ENCODE measurements around the gene SRGAP1.
"Not testable (repeated sequence)": the region's sequence is repeated elsewhere in the genome, so short reads cannot be mapped to it uniquely, and the experiment has no call there.

Gene SRGAP1

GRCh38 chr12:64018116-64018515 lies 173.6 kb downstream of the SRGAP1 start:
- DNase-seq = not testable (repeated sequence)

- no peak for DNase-seq
Observed at GRCh38 chr12:64018524-64018923, 174.0 kb downstream of the SRGAP1 start.

- DNase-seq = no peak
Observed at GRCh38 chr12:64019101-64019500, 174.6 kb downstream of the SRGAP1 start.

GRCh38 chr12:64019654-64020053 lies 175.2 kb downstream of the SRGAP1 start:
- DNase-seq = no peak

GRCh38 chr12:64025174-64025958 lies 180.9 kb downstream of the SRGAP1 start:
- no peak for DNase-seq

GRCh38 chr12:64027311-64027710 lies 182.8 kb downstream of the SRGAP1 start:
- DNase-seq = no peak

GRCh38 chr12:64028541-64028940 lies 184.0 kb downstream of the SRGAP1 start:
- DNase-seq = no peak

GRCh38 chr12:64029013-64029857 lies 184.7 kb downstream of the SRGAP1 start:
- DNase-seq = no peak

GRCh38 chr12:64030155-64030554 lies 185.7 kb downstream of the SRGAP1 start:
- no peak for DNase-seq

GRCh38 chr12:64034056-64034455 lies 189.6 kb downstream of the SRGAP1 start:
- DNase-seq = not testable (repeated sequence)

GRCh38 chr12:64034901-64035576 lies 190.5 kb downstream of the SRGAP1 start:
- DNase-seq = no peak

GRCh38 chr12:64036414-64036813 lies 191.9 kb downstream of the SRGAP1 start:
- no peak for DNase-seq

- DNase-seq = peak; percentile 80
Observed at GRCh38 chr12:64039281-64039871, 194.9 kb downstream of the SRGAP1 start.

GRCh38 chr12:64042911-64043310 lies 198.4 kb downstream of the SRGAP1 start:
- no peak for DNase-seq

- DNase-seq = no peak
Observed at GRCh38 chr12:64044191-64044590, 199.7 kb downstream of the SRGAP1 start.

- no peak for DNase-seq
Observed at GRCh38 chr12:64051057-64051456, 206.6 kb downstream of the SRGAP1 start.

GRCh38 chr12:64053117-64053516 lies 208.6 kb downstream of the SRGAP1 start:
- DNase-seq = no peak

- DNase-seq = no peak
Observed at GRCh38 chr12:64054079-64054520, 209.6 kb downstream of the SRGAP1 start.

GRCh38 chr12:64056741-64057140 lies 212.2 kb downstream of the SRGAP1 start:
- DNase-seq = no peak

- DNase-seq = no peak
Observed at GRCh38 chr12:64057706-64058105, 213.2 kb downstream of the SRGAP1 start.

GRCh38 chr12:64058541-64059265 lies 214.2 kb downstream of the SRGAP1 start:
- DNase-seq = no peak

GRCh38 chr12:64059685-64060084 lies 215.2 kb downstream of the SRGAP1 start:
- DNase-seq = no peak
